ENCODE data around the gene PPP1R13L.

PPP1R13L gene

GRCh38 chr19:45448887-45449299, 44.0 kb upstream of the PPP1R13L start:
- TF ChIP-seq ZNF384 (IDR thresholded peaks at IDR 0.05) = no peak
- TF ChIP-seq BHLHE40 (IDR thresholded peaks at IDR 0.05; ENCODE audit: borderline replicate concordance) = no peak
- TF ChIP-seq TARDBP (IDR thresholded peaks at IDR 0.05) = no peak
- TF ChIP-seq L3MBTL2 (conservative IDR thresholded peaks at IDR 0.05) = no peak
- no peak for TF ChIP-seq ARNT (IDR thresholded peaks at IDR 0.05)
- TF ChIP-seq LEF1 (IDR thresholded peaks at IDR 0.05; ENCODE audit: borderline replicate concordance) = no peak
- no peak for TF ChIP-seq ELF4 (IDR thresholded peaks at IDR 0.05)
- TF ChIP-seq CTBP1 (IDR thresholded peaks at IDR 0.05; ENCODE audit: borderline replicate concordance) = no peak
- no peak for TF ChIP-seq SUZ12 (IDR thresholded peaks at IDR 0.05)
- no peak for TF ChIP-seq HDGF (IDR thresholded peaks at IDR 0.05; ENCODE audit: borderline replicate concordance)
- TF ChIP-seq FOXK2 (IDR thresholded peaks at IDR 0.05) = no peak
- no peak for TF ChIP-seq SP1 (IDR thresholded peaks at IDR 0.05)
- TF ChIP-seq FOXM1 (IDR thresholded peaks at IDR 0.05; ENCODE audit: borderline replicate concordance) = no peak
- TF ChIP-seq FOXA1 (IDR thresholded peaks at IDR 0.05) = no peak
- TF ChIP-seq PKNOX1 (IDR thresholded peaks at IDR 0.05) = no peak
- no peak for TF ChIP-seq NFRKB (IDR thresholded peaks at IDR 0.05)
- POLR2A ChIA-PET = interaction anchor here (1.1 kb wide), 1 partner anchor 10 kb away, joined by 4 read pairs; no protein-coding TSS in a partner anchor
- no peak for DNase-seq (ENCODE audit: extremely low spot score)
- CTCF ChIA-PET = interaction anchor here (1.6 kb wide), 2 partner anchors 9 to 30 kb away, joined by 3 to 5 read pairs; no protein-coding TSS in a partner anchor

DNA sequence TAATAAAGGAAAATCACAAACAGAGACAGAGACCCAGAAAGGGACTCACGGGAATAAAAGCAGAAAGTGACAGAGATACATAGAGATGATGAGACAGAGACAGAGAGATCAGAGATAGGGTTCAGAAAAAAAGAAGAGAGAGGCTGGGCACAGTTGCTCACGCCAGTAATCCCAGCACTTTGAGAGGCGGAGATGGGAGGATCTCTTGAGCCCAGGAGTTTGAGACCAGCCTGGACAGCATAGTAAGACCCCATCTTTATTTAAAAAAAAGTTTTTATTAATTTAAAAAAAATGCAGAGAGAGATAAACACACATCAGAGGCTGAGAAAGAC, 43.5 kb upstream of the PPP1R13L start:
- ChIA-PET POLR2A (interaction anchor here (1.1 kb wide), 1 partner anchor 9 kb away, joined by 4 read pairs; no protein-coding TSS in a partner anchor), CTCF (interaction anchor here (1.6 kb wide), 1 partner anchor 8 kb away, joined by 3 read pairs; no protein-coding TSS in a partner anchor)
- TF ChIP-seq NFRKB (IDR thresholded peaks at IDR 0.05) (no peak), L3MBTL2 (conservative IDR thresholded peaks at IDR 0.05) (no peak), ARNT (IDR thresholded peaks at IDR 0.05) (no peak), ZNF384 (IDR thresholded peaks at IDR 0.05) (no peak), ELF4 (IDR thresholded peaks at IDR 0.05) (no peak), BHLHE40 (IDR thresholded peaks at IDR 0.05; ENCODE audit: borderline replicate concordance) (no peak), HDGF (IDR thresholded peaks at IDR 0.05; ENCODE audit: borderline replicate concordance) (no peak), SUZ12 (IDR thresholded peaks at IDR 0.05) (no peak), CTBP1 (IDR thresholded peaks at IDR 0.05; ENCODE audit: borderline replicate concordance) (no peak), FOXK2 (IDR thresholded peaks at IDR 0.05) (no peak), LEF1 (IDR thresholded peaks at IDR 0.05; ENCODE audit: borderline replicate concordance) (no peak), FOXA1 (IDR thresholded peaks at IDR 0.05) (no peak), FOXM1 (IDR thresholded peaks at IDR 0.05; ENCODE audit: borderline replicate concordance) (no peak), SP1 (IDR thresholded peaks at IDR 0.05) (no peak), PKNOX1 (IDR thresholded peaks at IDR 0.05) (no peak)
- no peak for DNase-seq (ENCODE audit: extremely low spot score)

GRCh38 chr19:45446944-45447343, 42.1 kb upstream of the PPP1R13L start:
- CTCF ChIA-PET = interaction anchor here (1.2 to 1.4 kb wide), 2 partner anchors 30 to 32 kb away, joined by 3 read pairs; no protein-coding TSS in a partner anchor
- POLR2A ChIA-PET = interaction anchor here (1.3 kb wide), 1 partner anchor 38 kb away, joined by 3 read pairs; no protein-coding TSS in a partner anchor
- TF ChIP-seq PKNOX1 (IDR thresholded peaks at IDR 0.05) (no peak), ZNF384 (IDR thresholded peaks at IDR 0.05) (0 out of 2 replicates have a peak, but pooled peaks have one; percentile 10), HDGF (IDR thresholded peaks at IDR 0.05; ENCODE audit: borderline replicate concordance) (no peak)
- DNase-seq (ENCODE audit: extremely low spot score) = no peak

DNA sequence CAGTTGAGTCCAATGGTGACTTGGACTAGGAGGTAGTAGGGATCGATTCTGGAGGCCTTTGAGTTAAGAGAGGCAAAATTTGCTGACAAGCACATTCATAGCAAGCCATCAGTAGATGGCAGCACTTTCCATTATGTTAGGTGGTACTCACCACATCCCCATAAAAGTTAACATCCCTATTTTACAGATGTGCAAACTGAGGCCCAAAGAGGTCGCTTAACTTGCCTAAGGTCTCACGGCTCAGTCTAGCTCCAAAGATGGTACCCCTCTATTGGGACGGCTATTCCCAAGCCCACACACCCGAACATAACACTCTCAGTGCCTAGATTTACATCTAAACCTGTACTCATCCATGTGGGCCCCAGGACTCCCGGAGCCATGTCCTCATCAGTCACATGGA, 41.4 kb upstream of the PPP1R13L start:
- POLR2A ChIA-PET = interaction anchor here (1.1 kb wide), 1 partner anchor 33 kb away, joined by 3 read pairs; no protein-coding TSS in a partner anchor
- TF ChIP-seq TARDBP (IDR thresholded peaks at IDR 0.05) = no peak
- no peak for TF ChIP-seq FOXA1 (IDR thresholded peaks at IDR 0.05)
- 0 out of 2 replicates have a peak, but pooled peaks have one; percentile 21 for TF ChIP-seq CTBP1 (IDR thresholded peaks at IDR 0.05; ENCODE audit: borderline replicate concordance)
- no peak for DNase-seq (ENCODE audit: extremely low spot score)
- CTCF ChIA-PET = interaction anchor here (1.2 to 1.4 kb wide), 2 partner anchors 30 to 32 kb away, joined by 3 read pairs; no protein-coding TSS in a partner anchor

DNA sequence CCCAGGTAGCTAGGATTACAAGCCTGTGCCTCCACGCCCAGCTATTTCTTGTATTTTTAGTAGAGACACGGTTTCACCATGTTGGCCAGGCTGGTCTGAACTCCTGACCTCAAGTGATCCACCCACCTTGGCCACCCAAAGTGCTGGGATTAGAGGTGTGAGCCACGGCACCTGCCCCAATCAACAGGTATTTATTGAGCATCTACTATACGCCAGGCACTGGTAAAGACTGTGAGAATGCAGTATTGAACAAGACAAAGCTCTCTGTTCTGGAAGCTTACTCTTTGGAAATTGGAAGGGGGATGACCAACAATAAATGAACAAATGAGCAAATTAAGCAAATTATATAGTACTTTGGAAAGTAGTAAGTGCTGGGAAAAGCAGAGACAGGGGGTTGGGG, 40.3 kb upstream of the PPP1R13L start:
- TF ChIP-seq ZNF384 (IDR thresholded peaks at IDR 0.05) = no peak
- no peak for TF ChIP-seq FOXA1 (IDR thresholded peaks at IDR 0.05)
- no peak for TF ChIP-seq SUZ12 (IDR thresholded peaks at IDR 0.05)
- no peak for TF ChIP-seq BHLHE40 (IDR thresholded peaks at IDR 0.05; ENCODE audit: borderline replicate concordance)
- no peak for TF ChIP-seq ELF4 (IDR thresholded peaks at IDR 0.05)
- TF ChIP-seq LEF1 (IDR thresholded peaks at IDR 0.05; ENCODE audit: borderline replicate concordance) = no peak
- no peak for TF ChIP-seq SP1 (IDR thresholded peaks at IDR 0.05)
- no peak for TF ChIP-seq NFRKB (IDR thresholded peaks at IDR 0.05)
- no peak for TF ChIP-seq CTBP1 (IDR thresholded peaks at IDR 0.05; ENCODE audit: borderline replicate concordance)
- TF ChIP-seq FOXK2 (IDR thresholded peaks at IDR 0.05) = no peak
- no peak for TF ChIP-seq ARNT (IDR thresholded peaks at IDR 0.05)
- TF ChIP-seq TARDBP (IDR thresholded peaks at IDR 0.05) = no peak
- no peak for TF ChIP-seq L3MBTL2 (conservative IDR thresholded peaks at IDR 0.05)
- TF ChIP-seq FOXM1 (IDR thresholded peaks at IDR 0.05; ENCODE audit: borderline replicate concordance) = no peak
- TF ChIP-seq PKNOX1 (IDR thresholded peaks at IDR 0.05) = no peak
- no peak for TF ChIP-seq HDGF (IDR thresholded peaks at IDR 0.05; ENCODE audit: borderline replicate concordance)
- POLR2A ChIA-PET = interaction anchor here (1.1 kb wide), 1 partner anchor 34 kb away, joined by 3 read pairs; no protein-coding TSS in a partner anchor
- no peak for DNase-seq (ENCODE audit: extremely low spot score)
- CTCF ChIA-PET = interaction anchor here (0.6 kb wide), 1 partner anchor 1790 kb away, joined by 5 read pairs; no protein-coding TSS in a partner anchor
